ENCODE results near the gene KRTAP19-4.

The KRTAP19-4 gene

DNA sequence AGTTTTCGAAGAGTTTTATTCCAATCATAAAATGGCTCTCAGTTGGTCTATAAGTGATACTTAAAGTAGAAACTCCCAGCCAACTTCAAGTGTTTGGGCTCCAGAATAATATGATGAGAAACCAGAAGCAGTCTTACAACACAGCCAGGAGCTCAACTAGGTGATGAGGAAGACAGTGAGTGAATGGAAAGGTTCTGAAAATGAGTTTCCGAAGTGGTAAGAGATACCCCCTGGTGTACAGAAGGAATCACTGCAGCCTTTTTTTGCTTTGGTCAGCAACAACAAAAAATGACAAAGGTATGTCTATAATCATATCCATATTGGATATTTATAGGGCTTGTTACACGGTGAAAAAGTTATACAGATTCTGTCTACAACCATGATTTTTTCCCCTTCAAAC, 33.3 kb downstream of the KRTAP19-4 start:
- no peak for TF ChIP-seq CTCF (IDR thresholded peaks at IDR 0.05; ENCODE audit: low read depth, low read length)
- H3K4me3 ChIP-seq (ENCODE audit: low read depth, low read length), result no peak overlapping the region

- no peak overlapping the region for H3K4me3 ChIP-seq (ENCODE audit: low read depth, low read length)
- TF ChIP-seq CTCF (IDR thresholded peaks at IDR 0.05; ENCODE audit: low read depth, low read length), result no peak
These were observed 48.5 kb downstream of the KRTAP19-4 start for GRCh38 chr21:30448514-30448913.

DNA sequence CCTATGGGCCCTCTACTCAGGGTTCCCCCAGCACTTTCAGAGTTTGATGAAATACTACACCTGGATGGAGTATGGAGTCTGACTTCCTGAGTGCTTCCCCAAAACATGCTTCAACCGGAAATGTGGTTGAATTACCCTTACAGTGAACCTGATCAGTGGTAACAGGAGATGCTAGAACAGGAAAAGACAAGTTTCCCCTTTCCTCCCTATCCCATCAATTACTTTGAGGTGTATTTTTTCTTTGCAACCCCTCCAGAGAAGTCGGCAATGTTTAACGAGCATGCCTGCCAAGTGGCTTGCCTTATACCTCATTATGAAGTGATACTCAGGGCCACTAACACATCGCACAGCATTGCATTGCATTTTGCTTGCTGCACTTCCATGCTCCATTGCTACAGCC, 49.9 kb downstream of the KRTAP19-4 start:
- H3K4me3 ChIP-seq (ENCODE audit: low read depth, low read length), result no peak overlapping the region
- no peak for TF ChIP-seq CTCF (IDR thresholded peaks at IDR 0.05; ENCODE audit: low read depth, low read length)

Data from WI38 (cell line).